NCI-H748 (cell line): ENCODE data around the gene ZNF175.
"Not testable (repeated sequence)": the region's sequence is repeated elsewhere in the genome, so short reads cannot be mapped to it uniquely, and the experiment has no call there.

ENCODE experiments used
- DNase-seq: peaks from one replicate; lab custom pipeline; 2025; ENCODE audit not compliant: unreplicated experiment; lab: John Stamatoyannopoulos, UW

The ZNF175 gene

DNA sequence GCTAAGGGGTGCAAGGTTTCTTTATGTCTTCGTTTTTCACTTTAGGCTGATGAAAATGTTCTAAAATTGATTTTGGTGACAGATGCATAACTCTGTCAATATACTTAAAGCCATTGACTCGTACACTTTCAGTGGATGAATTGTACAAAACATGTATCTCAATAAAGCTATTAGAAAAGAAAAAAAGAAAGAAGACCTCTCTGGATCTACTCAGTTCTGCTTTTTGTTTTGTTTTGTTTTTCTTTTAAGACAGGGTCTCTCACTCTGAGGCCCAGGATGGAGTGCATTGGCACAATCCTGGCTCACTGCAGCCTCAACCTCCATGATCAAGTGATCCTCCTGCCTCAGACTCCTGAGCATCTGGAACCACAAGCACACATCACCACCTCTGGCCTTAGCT is 55.6 kb downstream of the ZNF175 start:
- no peak for DNase-seq

DNA sequence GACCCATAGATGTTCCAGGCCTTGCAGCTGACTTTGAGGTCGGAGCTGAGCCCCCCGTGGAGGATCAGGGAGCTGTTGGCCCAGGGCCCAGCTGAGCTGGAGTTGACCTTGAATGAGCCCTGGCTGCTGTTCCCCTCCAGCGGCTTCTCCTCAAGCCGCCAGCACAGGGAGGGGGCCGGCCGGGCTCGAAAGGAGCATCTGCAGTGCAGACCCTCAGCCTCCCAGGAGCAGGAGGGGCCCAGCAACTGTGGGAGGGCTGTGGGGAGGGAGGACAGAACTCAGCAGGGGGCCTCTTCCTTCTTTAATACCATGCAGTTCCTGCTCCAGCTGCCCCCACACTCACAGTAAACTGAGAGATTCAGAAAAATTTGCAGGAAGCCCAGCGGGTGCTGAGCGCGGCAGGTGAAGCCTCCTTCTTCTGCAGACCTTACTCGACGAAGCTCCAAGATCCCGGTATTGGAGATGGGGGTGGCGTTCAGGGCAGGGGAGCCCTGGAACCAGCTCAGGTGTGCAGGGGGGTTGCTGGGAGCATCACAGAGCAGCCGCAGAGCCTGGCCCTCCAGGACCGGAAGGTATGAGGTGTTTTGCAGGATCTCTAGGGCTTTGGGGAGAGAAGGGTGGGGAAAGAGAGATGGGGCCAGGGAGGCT is 56.5 kb downstream of the ZNF175 start:
- no peak for DNase-seq

DNA sequence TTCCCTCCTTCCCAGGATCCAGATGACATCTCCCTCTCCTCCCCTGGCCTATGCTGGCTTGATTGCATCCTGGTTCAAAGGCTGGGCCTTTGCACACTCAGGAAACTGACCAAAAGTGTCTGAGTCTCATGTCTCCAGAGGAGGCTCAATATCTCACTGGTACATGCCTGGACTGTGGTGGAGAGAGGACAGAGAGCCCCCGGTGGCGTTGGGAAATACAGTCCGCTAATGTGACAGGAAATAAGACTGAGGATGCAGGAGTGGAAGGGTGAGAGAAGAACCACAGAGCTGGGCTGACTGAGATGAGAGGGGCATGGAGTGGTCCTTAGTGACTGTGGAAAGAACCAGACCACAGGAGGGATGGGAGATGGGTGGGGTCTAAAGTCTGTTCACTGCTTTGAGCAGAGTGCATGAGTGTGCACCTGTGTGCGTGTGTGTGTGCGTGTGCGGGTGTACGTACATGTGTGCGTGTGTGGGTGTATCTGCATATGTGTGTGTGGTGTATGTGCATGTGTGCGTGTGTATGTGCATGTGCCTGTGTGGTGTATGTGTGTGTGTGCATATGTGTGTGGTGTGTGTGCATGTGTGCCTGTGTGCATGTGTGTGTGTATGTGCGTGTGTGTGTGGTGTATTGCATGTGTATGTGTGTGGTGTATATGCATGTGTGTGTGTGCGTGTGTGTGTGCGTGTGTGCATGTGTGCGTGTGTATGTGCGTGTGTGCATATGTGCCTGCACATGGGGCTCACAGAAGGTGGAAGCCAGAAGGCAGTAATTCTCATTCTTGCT is 57.3 kb downstream of the ZNF175 start:
- no peak for DNase-seq

DNA sequence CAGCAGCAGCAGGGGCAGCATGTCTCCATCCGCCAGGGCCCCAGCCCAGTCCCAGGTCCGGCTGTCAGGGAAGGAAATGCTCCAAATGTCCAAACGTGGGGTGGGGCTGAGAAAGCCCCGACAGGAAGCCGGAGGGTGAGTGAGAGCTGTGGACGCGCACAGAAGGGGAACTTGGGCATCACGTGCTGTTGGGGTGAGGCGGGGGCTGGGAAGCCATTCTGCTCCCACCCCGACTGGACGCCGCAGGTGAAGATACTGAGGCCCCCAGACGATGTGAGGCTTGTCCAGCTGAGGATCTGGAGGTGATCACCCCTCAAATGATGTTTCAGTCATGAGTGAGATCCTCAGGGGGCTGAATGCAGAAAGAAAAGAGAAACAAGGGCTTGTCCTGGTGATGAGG is 59.2 kb downstream of the ZNF175 start, which contains the start of gene SIGLEC5:
TSS of gene SIGLEC5 (minus strand) at position 87 of the 400 bp plus-strand sequence. CDS start at position 21, 66 bp downstream.
- not testable (repeated sequence) for DNase-seq

DNA sequence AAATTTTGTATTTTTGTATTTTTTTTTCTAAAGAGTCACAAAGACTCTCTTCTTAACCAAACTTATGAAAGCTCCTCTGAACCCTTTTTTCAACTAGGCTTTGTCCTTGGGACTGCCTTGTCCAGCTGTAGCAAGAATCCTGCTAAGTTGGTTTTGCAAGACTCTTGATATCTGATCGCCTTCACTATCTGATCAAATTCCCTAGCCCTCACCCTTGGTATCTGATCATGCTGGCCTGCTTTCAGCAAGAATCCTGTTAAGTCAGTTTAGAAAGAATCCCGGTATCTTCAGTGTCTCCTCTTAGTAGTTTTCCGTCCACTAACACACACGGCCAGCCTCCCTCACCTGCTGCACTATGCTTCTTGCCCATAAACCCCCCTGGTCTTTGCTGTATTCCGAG is 61.0 kb downstream of the ZNF175 start:
- no peak for DNase-seq

DNA sequence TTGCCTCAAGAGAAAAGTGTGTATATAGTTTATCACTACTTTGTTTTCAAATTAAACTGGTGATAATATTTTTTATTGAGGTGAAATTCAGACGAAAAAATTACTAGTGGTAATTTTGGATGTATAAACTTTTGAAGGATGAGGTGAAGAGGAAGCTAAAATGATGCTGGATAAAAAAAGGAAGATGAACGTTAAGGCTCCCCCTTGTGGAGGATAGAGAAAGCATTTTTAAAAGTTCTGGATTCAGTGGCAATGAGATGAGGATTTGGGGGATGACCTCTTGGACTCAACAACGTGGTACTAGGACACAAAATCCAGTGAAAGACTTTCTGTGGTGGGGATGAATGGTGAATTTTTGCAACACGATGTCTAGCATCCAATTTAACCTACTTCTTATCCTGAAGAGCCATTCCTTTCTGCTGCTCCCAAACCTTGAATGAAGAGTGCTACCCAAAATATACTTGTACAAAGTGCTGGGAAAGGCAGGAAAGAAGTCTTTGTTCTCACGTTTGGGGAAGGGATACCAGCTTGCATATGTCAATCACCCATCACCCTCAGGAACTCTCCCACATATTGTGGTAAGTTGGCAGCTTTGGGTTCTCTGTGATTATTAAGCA is 66.4 kb downstream of the ZNF175 start:
- peak; percentile 10 for DNase-seq

DNA sequence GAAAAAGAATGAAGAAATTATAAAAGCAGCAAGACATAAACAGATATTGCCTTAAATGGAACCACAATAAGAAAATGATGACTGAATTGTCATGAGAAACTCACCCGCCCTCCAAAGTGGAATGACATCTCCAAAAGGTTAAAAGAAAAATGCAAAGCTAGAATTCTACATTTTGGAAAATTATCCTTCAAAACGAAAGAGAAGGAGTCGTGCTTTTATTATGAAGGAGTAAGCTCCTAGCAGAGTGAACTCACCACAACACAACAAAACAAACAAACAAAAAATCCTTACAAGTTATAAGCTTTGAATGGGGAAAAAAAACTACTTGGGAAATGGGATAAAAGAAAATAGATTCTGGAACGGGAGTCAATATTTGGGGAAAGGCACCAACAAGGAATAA is 68.8 kb downstream of the ZNF175 start:
- no peak for DNase-seq

DNA sequence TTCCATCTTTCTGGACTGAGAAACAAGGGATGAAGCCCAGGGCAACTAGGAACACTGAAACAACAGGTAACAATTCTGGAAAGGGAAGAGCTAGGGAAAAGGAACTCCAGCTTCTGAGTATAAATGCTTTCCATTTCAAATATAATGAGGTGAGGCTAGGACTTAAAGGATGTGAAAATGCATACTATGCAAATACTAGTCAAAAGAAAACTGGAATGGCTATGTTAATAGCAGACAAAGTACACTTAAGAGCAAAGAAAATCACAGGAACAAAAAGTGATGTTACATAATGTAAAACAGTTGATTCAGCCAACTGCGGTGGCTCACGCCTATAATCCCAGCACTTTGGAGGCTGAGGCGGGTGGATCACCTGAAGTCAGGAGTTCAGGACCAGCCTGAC is 69.3 kb downstream of the ZNF175 start:
- DNase-seq: no peak

DNA sequence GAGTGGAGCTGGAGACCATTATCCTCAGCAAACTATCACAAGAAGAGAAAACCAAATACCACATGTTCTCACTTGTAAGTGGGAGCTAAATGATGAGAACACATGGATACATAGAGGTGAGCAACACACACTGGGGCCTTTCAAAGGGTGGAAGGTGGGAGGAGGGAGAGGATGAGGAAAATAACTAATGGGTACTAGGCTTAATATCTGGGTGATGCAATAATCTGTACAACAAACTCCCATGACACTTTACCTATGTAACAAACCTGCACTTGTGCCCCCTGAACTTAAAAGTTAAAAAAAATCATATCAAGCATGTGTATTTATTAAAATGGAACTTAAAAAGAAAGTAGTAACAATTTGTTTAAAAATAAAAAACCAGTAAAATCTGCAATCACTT is 70.6 kb downstream of the ZNF175 start:
- no peak for DNase-seq
